Measurements from ENCODE around the gene IL17RD. TPM values are rescaled to one million over a fixed set of nuclear protein-coding genes. Genes with fewer than 3 reads are reported as not detected.
A peak's percentile ranks its signal among the peaks of the same experiment; 100 is the strongest.

IL17RD gene
- total and polyA plus RNA-seq, 2 donors from 2014 or later = 4.4 to 18.9 TPM

DNA sequence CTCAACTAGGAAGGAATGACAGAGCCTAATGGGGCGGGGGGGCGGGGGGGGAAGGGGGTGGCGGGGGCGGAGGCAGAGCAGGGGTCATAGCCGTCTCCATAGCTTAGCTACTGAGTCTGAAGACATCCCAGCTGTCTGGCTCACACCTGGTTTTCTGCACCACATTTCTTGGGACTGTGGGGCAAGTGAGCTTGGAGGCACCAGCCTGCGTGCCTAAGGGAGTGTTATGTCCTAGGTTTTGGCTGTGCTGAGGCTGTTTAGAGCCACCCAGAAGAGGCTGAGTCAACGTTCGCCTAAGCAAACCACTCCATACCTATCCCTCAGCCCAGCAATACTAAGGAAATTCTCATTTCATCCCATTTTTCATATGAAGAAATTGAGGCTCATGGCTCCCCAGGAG, 1.4 kb downstream of the IL17RD start:
- H3K9me3 ChIP-seq (ENCODE audit: control insufficient read depth in 2 of 3, insufficient read depth in 1 of 3, low read length in 3 of 3) = no peaks in the 10 kb centered on the region
- H3K9ac ChIP-seq (ENCODE audit: low read length in 3 of 3) = peak overlapping the region; percentile 5 to 63 (median 10)
- H3K4me1 ChIP-seq (ENCODE audit: control insufficient read depth in 2 of 3, insufficient read depth in 2 of 3, low read depth in 1 of 3, low read length in 3 of 3) = peaks cover 17 to 43% (median 37%) of the 10 kb centered on the region in 3 donors
- TF ChIP-seq, protein P1, sequence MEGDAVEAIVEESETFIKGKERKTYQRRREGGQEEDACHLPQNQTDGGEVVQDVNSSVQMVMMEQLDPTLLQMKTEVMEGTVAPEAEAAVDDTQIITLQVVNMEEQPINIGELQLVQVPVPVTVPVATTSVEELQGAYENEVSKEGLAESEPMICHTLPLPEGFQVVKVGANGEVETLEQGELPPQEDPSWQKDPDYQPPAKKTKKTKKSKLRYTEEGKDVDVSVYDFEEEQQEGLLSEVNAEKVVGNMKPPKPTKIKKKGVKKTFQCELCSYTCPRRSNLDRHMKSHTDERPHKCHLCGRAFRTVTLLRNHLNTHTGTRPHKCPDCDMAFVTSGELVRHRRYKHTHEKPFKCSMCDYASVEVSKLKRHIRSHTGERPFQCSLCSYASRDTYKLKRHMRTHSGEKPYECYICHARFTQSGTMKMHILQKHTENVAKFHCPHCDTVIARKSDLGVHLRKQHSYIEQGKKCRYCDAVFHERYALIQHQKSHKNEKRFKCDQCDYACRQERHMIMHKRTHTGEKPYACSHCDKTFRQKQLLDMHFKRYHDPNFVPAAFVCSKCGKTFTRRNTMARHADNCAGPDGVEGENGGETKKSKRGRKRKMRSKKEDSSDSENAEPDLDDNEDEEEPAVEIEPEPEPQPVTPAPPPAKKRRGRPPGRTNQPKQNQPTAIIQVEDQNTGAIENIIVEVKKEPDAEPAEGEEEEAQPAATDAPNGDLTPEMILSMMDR (IDR thresholded peaks at IDR 0.05; ENCODE audit: borderline replicate concordance, extremely low read depth, insufficient read depth) = no peak
- FAIRE-seq (no peak), DNase-seq (peak in 1 of 5 donors; percentile 66)
- intact Hi-C loops (cut with DNase I) = no loop called here
- H3K36me3 ChIP-seq (ENCODE audit: control insufficient read depth in 2 of 3, insufficient read depth in 3 of 3, low read length in 3 of 3) = no peaks in the 10 kb centered on the region
- no peaks in the 10 kb centered on the region for H3K27me3 ChIP-seq (ENCODE audit: control insufficient read depth, insufficient read depth, low read length)
- H3K27ac ChIP-seq (ENCODE audit: low read depth in 2 of 2, low read length in 2 of 2) = no peak overlapping the region
- peak overlapping the region; percentile 64 to 66 (median 66) for H3K4me3 ChIP-seq (ENCODE audit: low read length in 3 of 3)

- Histone ChIP-seq H3K4me1 (ENCODE audit: control insufficient read depth in 2 of 3, insufficient read depth in 2 of 3, low read depth in 1 of 3, low read length in 3 of 3) (peaks cover 22 to 48% (median 42%) of the 10 kb centered on the region in 3 donors), H3K4me3 (ENCODE audit: low read length in 3 of 3) (no peak overlapping the region), H3K27me3 (ENCODE audit: control insufficient read depth, insufficient read depth, low read length) (no peaks in the 10 kb centered on the region), H3K9me3 (ENCODE audit: control insufficient read depth in 2 of 3, insufficient read depth in 1 of 3, low read length in 3 of 3) (no peaks in the 10 kb centered on the region), H3K36me3 (ENCODE audit: control insufficient read depth in 2 of 3, insufficient read depth in 3 of 3, low read length in 3 of 3) (no peaks in the 10 kb centered on the region), H3K9ac (ENCODE audit: low read length in 3 of 3) (no peak overlapping the region), H3K27ac (ENCODE audit: low read depth in 2 of 2, low read length in 2 of 2) (peak overlapping the region in 1 of 2 donors; percentile 21)
- TF ChIP-seq, protein P1 (IDR thresholded peaks at IDR 0.05; ENCODE audit: borderline replicate concordance, extremely low read depth, insufficient read depth) = no peak
- DNase-seq (no peak), FAIRE-seq (no peak)
- intact Hi-C loops (cut with DNase I) = no loop called here
Observed at GRCh38 chr3:57161915-57162314, 3.2 kb downstream of the IL17RD start.

- H3K9me3 ChIP-seq (ENCODE audit: control insufficient read depth in 2 of 3, insufficient read depth in 1 of 3, low read length in 3 of 3) = no peaks in the 10 kb centered on the region
- TF ChIP-seq, protein P1 (IDR thresholded peaks at IDR 0.05; ENCODE audit: borderline replicate concordance, extremely low read depth, insufficient read depth) = no peak
- no peaks in the 10 kb centered on the region for H3K36me3 ChIP-seq (ENCODE audit: control insufficient read depth in 2 of 3, insufficient read depth in 3 of 3, low read length in 3 of 3)
- H3K4me1 ChIP-seq (ENCODE audit: control insufficient read depth in 2 of 3, insufficient read depth in 2 of 3, low read depth in 1 of 3, low read length in 3 of 3) = peaks cover 23 to 47% (median 41%) of the 10 kb centered on the region in 3 donors
- peak overlapping the region in 1 of 3 donors; percentile 8 for H3K4me3 ChIP-seq (ENCODE audit: low read length in 3 of 3)
- peak in 4 of 5 donors; percentile 41 to 81 (median 62) for DNase-seq
- H3K9ac ChIP-seq (ENCODE audit: low read length in 3 of 3) = no peak overlapping the region
- H3K27ac ChIP-seq (ENCODE audit: low read depth in 2 of 2, low read length in 2 of 2) = peak overlapping the region; percentile 37 to 82
- FAIRE-seq = no peak
- intact Hi-C loops (cut with DNase I) = no loop called here
- no peaks in the 10 kb centered on the region for H3K27me3 ChIP-seq (ENCODE audit: control insufficient read depth, insufficient read depth, low read length)
Observed at GRCh38 chr3:57160765-57161538, 4.2 kb downstream of the IL17RD start.

Measured in kidney (tissue), 14 donors.